HFFc6 (cell line): ENCODE measurements around the gene TENT4B. TPM values are rescaled to one million over a fixed set of nuclear protein-coding genes. Genes with fewer than 3 reads are reported as not detected.

Source experiments
- DNase-seq: peaks from one replicate; pipeline ENCODE4 v3.0.0-alpha.2; 2018
- H3K27ac Mint-ChIP-seq: 2 replicates; pipeline ENCODE4 v1.8.0; 2020; ENCODE audit warnings: mild to moderate bottlenecking, mixed read lengths
- H3K27me3 Mint-ChIP-seq: 2 replicates; pipeline ENCODE4 v1.8.0; 2021; ENCODE audit warnings: mild to moderate bottlenecking, moderate library complexity, mixed read lengths; ENCODE audit not compliant: insufficient read depth
- H3K36me3 Mint-ChIP-seq: 2 replicates; pipeline ENCODE4 v1.8.0; 2021; ENCODE audit warnings: low read depth, mixed read lengths
- H3K4me1 Mint-ChIP-seq: 2 replicates; pipeline ENCODE4 v1.8.0; 2020; ENCODE audit warnings: low read depth, mixed read lengths
- H3K4me3 Mint-ChIP-seq: 2 replicates; pipeline ENCODE4 v1.8.0; 2020; ENCODE audit warnings: mild to moderate bottlenecking, moderate library complexity, mixed read lengths
- H3K9me3 Mint-ChIP-seq: 2 replicates; pipeline ENCODE4 v1.8.0; 2020; ENCODE audit warnings: mild to moderate bottlenecking, mixed read lengths
- CTCF ChIP-seq: fragments of 200-600 bp; sonication (generic); IDR thresholded peaks from 2 replicates; pipeline ENCODE4 v1.5.0; 2021; ENCODE audit warnings: antibody characterized with exemption, mild to moderate bottlenecking
- total RNA-seq, 6 experiments: library from RNA; stranded (reverse); fragmentation: NEBNext Ultra II Directional; extraction: Animal tissue kit (Norgen Biotek cat#: 25700); gene quantifications; 2 replicates in 1 of 6; 3 replicates in 5 of 6; pipeline ENCODE4 v1.2.3, GENCODE V29; 2021

Gene TENT4B
- total RNA-seq, 6 experiments from 2014 or later: 19.4 to 23.0 (median 21.6) TPM

DNA sequence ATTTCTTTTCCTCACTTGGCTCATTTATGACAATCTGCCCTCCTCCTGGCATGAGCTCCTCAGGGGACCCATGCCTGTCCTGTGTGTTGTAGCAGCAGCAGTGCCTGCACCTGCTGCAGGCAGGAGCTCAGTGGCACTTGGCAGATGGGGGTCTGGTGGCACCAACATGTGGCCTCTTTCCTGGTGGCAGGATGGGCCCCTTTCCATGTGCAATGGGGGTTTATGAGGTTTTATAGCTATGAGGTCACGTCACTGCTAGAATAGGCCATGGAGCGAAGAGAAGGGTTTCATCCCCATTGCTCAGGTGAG is 120.2 kb downstream of the TENT4B start:
- Mint-ChIP-seq H3K9me3 (peaks cover 3% of the 10 kb centered on the region), H3K4me3 (no peak overlapping the region), H3K27ac (no peak overlapping the region), H3K4me1 (no peaks in the 10 kb centered on the region), H3K36me3 (peaks cover 10% of the 10 kb centered on the region), H3K27me3 (peaks cover 1% of the 10 kb centered on the region; the same call in 1 of the 2 replicates)
- no peak for TF ChIP-seq CTCF
- no peak for DNase-seq

DNA sequence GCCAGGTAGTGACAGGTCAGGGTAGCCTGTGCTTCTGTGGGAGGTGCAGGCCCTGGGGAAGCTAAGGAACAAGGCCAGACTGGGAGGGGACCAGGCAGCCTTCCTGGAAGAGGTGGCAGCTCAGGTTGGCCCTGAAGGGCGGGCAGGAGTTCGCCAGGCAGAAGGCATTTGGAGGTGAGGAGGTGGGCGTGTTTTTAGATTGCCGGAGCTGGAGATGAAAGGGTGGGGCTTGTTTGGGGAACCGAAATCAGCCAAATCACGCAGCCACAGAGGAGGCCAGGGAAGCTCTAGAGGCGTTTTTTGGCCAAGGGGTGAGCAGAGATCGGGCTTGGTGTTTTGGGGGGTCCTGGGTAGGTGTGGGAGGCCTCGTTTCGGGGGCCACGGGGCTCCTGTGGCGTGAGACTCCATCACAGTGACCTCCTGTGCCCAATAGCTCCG is 120.8 kb downstream of the TENT4B start:
- H3K36me3 Mint-ChIP-seq: peaks cover 13% of the 10 kb centered on the region
- peaks cover 1% of the 10 kb centered on the region; the same call in 1 of the 2 replicates for H3K27me3 Mint-ChIP-seq
- TF ChIP-seq CTCF: no peak
- H3K4me1 Mint-ChIP-seq: no peaks in the 10 kb centered on the region
- DNase-seq: no peak
- H3K4me3 Mint-ChIP-seq: no peak overlapping the region
- H3K27ac Mint-ChIP-seq: no peak overlapping the region
- H3K9me3 Mint-ChIP-seq: peaks cover 4% of the 10 kb centered on the region

DNA sequence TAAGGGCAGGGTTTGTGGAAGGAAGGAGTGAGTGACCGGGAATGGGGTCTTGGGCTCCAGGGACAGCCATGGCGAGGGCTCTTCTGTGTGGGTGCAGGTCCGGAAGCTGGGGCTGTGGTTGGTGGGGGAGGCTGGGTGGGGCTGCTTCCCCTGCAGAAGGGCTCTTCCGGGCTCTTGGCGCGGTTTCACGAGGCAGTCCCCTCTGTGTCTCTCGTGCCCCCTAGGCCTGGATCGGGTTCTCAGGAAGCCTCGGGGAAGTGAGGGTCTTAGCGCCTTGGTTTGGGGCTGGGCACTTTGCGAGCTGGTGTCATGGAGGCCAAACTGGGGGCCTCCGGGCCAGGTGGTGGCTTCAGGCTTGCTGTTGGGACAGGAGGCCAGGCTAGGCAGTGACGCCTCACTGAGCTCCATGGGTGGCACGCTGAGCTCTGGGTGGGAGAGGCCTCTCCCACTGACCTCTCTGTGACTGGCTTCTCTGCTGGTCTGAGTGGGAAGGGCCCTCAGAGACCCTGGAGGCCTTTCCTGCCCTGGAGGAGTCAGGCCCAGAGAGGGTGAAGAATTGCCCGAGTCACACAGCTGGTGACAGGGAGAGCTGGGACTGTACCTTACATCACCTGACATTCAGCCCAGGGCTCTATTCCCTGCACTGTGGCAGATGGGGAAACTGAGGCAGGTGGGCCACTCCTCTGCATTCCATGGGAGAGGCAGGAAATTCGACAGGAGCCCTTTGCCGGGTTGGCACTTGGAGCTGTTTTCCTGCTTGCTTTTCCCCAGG is 121.4 kb downstream of the TENT4B start:
- no peak overlapping the region for H3K27ac Mint-ChIP-seq
- H3K4me3 Mint-ChIP-seq: no peak overlapping the region
- H3K9me3 Mint-ChIP-seq: peaks cover 4% of the 10 kb centered on the region
- no peak for DNase-seq
- no peak for TF ChIP-seq CTCF
- peaks cover 1% of the 10 kb centered on the region; the same call in 1 of the 2 replicates for H3K27me3 Mint-ChIP-seq
- no peaks in the 10 kb centered on the region for H3K4me1 Mint-ChIP-seq
- peaks cover 13% of the 10 kb centered on the region for H3K36me3 Mint-ChIP-seq

DNA sequence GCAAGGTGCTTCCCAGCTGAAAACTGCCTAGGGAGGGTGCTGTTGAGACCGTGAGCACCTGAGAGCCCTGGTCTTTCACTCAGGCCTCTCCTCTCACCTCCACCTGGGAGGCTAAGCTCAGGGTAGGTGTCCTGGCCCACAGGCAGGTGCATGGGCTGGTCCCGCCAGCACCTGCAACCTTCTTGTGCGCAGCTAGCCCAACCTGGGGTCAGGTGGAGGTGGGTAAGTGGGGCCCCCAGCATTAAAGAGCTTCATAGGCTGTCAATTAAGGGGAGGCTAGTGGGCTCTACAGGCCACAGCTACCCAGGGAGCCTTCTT is 122.0 kb downstream of the TENT4B start:
- no peak for TF ChIP-seq CTCF
- peaks cover 1% of the 10 kb centered on the region; the same call in 1 of the 2 replicates for H3K27me3 Mint-ChIP-seq
- no peak overlapping the region for H3K4me3 Mint-ChIP-seq
- peaks cover 4% of the 10 kb centered on the region for H3K9me3 Mint-ChIP-seq
- no peak overlapping the region for H3K27ac Mint-ChIP-seq
- DNase-seq: no peak
- H3K36me3 Mint-ChIP-seq: peaks cover 13% of the 10 kb centered on the region
- no peaks in the 10 kb centered on the region for H3K4me1 Mint-ChIP-seq

DNA sequence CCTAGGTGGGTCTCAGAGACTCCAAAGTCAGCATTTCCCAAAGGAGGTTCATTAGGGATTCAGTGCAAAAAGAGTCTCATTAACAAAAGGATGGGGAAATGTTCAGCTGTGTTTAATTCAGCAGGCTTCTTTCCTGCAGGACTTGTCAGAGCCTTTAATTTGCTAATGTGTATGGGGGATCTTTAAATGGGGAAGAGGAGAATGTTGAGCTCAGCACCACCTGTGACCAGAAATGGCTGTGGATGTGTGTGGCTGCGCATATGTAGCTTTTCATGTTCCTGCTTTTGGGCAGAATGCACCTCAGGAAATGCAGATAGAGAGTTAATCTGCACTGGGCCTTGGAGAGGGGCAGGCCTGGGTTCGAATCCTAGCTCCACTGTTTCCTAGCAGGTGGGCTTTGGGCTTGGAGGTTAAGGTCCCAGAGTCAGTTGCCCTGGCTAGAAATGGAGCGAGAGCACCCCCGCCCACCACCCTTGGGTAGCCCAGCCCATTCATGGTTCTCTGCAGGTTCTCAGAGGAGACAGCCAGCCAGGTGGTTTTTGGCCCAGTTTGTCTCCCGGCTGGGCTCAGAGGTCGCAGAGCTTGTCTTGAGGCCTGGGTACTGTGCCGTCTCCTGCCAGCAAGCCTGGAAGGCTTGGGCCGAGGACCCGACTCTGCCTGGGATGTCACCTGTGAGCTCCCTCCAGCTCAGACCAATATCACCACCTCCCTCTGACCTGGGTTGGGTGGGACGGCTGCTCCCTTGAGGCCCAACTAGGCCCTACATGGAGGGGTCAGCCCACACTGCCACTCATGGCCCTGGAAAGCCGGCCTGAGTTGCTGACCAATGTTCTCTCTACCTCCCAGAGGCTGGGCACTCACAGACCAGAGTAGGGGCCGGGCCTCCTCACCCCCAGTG is 122.6 kb downstream of the TENT4B start:
- peaks cover 1% of the 10 kb centered on the region; the same call in 1 of the 2 replicates for H3K27me3 Mint-ChIP-seq
- H3K27ac Mint-ChIP-seq: no peak overlapping the region
- H3K9me3 Mint-ChIP-seq: peaks cover 4% of the 10 kb centered on the region
- no peak overlapping the region for H3K4me3 Mint-ChIP-seq
- TF ChIP-seq CTCF: no peak
- no peaks in the 10 kb centered on the region for H3K4me1 Mint-ChIP-seq
- no peak for DNase-seq
- H3K36me3 Mint-ChIP-seq: peaks cover 18% of the 10 kb centered on the region
